ENCODE data around the gene FOXK2.

Gene FOXK2

DNA sequence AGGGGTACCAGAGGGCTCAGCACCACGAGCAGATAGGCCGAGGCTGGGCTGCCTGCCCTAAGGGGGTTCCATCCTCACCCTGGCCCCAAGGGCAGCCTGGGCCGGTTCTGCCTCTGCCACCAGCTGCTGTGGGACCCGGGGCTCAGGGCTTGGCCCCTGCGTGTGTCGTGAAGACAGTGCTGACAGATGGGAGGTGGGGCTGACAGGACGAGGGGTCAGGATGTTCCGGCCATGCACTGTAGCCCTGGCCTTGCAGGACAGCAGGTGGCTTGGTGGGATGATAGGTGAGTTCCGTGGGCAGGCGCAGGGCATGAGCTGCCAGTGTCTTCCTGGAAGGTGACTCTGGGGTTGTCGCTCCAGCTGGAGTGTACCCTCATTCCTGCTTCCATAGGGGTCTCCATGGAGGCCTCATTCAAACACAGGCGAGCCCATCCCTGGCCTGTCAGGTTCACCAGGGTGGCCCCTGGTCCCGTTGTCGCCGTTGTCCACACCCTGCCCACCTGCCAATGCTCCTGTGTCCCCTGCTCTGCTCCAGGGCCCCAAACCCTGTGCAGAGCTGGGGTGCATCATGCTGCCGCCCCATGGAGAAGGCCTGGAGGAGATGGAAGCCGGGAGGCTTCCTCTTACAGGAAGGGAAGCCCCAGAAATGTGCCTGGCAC is 71.5 kb downstream of the FOXK2 start:
- DNase-seq (ENCODE audit: low spot score): no peak

DNA sequence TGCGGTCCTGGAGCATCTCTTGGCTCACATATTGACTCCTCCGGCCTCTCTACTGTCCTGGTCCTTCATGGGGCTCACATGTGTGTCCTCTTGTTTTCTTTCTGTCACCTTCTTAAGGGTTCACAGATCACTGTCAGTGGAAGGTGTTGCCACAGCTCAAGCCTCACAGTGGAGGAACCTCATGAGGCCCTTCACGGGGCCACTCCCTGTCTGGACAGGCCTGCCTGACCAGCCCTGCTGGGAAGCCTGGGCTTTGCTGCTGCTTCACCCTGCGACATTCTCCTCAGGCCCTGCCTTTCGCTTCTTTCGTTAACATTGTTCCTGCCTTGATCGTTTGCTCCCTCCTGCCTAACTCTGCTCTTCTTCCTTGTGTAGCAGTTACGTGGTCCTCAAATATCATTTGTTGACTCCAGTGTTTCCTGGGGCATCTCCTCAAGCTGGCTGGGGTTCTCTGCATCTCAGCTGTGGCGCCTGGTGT is 72.8 kb downstream of the FOXK2 start:
- DNase-seq (ENCODE audit: low spot score): no peak

DNA sequence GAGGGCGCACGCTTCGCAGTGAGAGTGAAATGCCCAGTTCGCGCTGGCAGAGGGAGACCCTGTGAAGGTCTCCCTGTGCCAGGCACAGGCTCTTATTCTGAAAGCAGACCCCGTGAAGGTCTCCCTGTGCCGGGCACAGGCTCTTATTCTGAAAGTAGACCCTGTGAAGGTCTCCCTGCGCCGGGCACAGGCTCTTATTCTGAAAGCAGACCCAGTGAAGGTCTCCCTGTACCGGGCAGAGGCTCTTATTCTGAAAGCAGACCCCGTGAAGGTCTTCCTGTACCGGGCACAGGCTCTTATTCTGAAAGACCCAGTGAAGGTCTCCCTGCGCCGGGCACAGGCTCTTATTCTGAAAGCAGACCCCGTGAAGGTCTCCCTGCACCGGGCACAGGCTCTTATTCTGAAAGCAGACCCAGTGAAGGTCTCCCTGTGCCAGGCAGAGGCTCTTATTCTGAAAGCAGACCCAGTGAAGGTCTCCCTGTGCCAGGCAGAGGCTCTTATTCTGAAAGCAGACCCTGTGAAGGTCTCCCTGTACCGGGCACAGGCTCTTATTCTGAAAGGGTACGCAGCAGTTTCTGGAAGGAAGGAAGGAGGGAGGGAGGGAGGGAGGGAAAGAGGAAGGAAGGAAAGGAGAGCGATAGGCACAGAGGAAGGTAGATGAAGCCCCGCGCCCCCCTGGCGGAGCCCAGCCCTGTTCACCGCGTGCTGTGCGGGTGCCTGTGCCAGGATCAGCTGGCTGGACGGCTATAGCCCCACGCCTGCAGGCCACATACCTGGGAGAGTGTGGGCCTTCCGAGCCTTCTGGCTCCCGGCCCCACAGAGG is 73.4 kb downstream of the FOXK2 start:
- no peak for DNase-seq (ENCODE audit: low spot score)

DNA sequence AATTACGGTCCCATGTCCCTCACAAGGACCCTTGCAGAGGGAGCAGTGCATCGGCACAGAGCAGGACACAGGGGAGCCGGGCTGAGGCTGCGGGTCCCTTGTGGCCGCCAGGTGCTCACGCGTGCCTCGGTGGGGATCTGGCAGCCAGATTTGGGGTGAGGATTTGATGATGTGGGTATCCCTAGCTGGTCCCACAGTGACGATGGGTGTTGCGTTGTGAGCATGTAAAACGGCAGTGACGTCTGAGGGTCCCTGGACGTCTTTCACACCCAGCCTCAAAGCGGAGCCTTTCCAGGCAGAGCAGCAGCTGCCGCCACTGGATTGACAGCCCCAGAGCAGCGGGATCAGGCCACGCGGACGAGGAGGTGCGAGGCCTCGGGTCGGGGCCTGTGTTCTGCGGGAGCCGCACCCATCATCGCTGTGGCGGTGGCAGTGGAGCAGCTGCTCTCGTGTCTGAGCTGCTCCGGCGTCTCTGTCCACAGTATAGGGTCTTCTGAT is 74.1 kb downstream of the FOXK2 start:
- DNase-seq (ENCODE audit: low spot score): no peak

DNA sequence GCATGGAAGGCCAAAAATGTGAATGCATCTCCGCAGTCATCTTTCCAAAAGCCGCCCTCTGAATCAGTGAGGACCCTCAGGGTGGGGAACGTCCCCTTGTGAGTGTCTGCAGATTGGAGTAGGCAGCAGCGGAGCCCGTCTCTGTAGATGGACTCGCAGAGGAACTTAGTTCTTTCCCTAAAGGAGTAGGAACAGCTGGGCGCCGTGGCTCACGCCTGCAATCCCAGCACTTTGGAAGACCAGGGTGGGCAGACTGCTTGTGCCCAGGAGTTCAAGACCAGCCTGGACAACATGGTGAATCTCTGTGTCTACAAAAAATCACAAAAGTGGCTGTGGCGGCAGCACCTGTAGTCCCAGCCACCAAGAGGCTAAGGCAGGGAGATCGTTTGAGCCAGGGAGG is 75.0 kb downstream of the FOXK2 start:
- DNase-seq (ENCODE audit: low spot score): no peak

DNA sequence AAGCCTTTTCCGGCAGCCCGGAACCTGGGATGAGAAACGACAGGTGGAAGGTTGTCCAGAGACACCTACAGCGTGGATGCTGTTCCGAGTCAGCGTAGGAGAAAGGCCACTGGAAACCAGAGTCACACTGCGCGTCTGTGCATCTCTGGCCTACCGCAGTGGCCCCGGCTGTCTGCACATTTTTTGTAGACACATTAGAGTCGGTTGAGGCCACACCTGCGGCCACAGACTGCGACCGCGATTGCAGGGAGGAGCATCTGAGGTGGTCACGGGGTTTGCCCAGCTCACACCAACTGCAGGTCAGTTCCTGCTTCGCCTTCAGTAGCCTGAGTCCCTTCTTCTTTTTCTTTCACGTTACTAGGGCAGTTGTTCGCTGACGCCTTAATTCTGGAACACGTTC is 76.4 kb downstream of the FOXK2 start:
- DNase-seq (ENCODE audit: low spot score): no peak

DNA sequence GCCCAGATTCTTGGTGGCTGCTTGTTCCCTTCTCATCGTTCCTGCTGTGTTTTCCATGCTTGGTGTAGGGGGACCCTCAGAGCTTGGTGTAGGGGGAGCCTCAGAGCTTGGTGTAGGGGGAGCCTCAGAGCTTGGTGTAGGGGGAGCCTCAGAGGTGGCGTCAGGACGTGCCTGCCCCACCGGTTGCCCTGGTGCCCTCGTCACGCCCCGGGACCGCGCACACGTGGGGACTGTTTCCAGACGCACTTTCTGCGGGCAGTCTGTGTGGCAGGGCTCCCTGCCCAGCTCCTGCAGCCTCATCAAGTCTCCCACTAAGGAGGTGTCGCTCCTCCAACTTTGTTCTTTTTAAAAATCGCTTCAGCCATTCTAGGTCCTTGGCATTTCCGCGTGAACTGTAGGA is 76.8 kb downstream of the FOXK2 start:
- DNase-seq (ENCODE audit: low spot score): no peak

DNA sequence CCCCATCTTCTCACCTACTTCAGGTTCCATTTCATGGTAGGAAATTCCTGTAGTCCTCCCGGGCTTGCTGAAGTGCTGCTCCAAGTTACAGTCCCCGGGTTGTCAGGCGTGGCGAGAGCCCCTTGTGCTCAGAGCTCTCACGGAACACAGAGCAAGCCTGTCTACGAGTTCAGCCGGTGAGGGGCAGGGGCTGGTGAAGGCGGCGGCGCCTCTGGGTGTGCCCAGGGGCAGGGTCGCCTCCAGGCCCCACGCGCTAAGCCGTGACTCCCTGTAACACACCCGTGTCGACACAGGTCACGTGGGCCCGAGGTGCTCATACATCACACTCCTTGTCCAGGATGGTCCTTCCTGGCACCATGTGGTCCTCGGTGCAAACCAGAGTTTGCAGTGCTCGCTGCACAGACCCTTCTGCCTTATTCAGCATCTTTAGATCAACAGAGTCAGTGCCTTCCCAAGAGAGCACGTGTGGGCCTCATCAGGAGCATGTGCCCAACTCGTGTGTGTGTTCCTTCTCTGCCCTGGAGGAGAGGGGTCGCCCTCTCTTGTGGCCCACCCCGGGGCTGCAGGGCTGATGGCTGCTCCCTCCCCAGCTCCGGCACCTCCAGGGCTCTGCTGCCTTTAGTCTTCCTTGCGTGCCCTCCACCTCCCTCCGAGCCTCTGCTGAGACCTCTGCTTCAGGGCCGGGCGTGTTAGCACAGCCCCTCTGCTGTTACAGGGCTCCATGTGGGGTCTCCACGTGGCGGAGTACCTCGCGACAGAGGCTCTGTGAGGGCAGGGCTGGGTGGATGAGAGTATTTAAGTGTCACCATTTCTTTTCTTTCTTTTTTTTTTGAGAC is 77.5 kb downstream of the FOXK2 start:
- DNase-seq (ENCODE audit: low spot score): no peak

DNA sequence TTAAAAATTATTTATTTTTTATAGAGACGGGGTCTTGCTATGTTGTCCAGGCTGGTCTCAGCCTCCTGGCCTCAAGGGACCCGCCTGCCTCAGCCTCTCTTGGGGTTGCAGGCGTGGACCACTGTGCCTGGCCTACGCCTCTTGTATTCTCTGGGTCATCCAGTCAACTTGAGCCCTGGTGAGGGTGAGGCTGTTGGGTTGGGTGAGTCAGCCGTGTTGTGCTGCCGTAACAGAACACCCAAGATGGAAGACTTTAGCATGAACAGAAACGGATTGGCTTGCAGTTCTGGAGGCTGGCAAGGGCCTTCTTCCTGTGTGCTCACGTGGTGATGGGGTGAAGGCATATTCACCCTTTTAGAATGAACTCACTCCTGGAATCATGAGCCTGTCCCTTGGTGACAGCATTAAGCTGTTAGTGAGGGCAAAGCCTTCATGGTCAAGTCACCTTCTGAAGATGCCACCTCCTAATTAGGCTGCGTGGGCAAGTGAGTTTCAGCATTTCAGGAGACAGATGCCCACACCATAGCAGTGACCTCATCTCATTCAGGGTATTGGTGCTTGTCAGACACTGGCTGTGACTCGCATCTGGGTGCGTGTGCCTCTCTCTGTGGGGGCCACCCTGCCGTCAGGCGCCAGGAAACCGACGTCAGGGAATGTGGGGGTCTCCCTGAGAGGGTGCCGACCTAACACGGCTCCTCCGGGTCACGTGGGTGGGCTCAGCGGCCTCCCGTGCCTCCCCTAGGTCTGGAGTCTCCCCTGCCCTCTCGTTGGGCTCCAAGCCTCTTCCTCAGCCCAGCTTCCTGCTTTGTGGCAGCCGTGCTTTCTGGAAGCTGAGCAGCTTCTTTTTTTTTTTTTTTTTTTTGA is 79.0 kb downstream of the FOXK2 start:
- no peak for DNase-seq (ENCODE audit: low spot score)

DNA sequence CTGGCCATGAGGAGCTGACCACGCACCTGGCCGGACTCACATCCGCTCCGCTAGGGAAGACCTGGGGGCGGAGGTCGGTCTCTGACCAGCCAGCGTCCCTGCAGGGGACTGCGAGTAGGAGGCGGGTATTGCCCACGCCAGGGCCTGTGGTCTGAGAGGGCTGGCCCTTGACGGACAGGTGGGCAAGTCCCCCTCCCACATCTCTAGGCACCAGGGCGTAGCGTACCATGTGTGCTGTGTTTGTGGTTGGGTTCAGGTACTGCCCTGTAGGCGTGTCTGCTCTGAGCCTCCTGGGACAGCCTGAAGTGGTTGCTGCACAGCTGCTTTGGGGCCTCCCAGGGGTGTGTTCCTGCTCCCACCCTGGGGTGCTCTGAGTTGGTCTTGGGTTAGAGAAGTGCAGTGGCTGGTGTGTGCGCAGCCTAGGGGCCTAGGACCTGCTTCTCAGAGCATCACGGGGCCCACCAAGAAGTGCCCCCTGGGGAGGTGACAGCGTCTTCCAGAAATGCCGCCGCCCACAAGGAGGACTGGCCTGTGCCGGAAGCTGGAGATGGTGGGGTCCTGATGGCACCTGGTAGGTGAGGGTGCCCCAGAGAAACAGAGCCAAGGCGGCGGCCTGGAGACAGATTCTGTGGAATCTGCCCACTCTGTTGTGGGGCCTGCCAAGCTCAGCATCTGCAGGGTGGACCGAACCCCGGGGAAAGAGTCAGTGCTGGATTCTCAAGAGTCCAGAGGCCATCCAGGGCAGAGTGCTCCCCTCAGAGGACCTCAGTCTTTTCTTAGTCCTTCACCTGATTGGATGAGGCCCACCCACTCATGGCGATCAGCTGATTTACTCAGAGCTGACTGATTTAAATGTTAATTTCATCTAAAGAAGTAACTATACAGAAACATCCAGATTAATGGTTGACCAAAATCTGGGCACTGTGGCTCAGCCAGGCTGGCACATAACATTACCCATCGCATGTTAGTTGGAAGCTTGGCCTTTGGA is 80.4 kb downstream of the FOXK2 start:
- no peak for DNase-seq (ENCODE audit: low spot score)

DNA sequence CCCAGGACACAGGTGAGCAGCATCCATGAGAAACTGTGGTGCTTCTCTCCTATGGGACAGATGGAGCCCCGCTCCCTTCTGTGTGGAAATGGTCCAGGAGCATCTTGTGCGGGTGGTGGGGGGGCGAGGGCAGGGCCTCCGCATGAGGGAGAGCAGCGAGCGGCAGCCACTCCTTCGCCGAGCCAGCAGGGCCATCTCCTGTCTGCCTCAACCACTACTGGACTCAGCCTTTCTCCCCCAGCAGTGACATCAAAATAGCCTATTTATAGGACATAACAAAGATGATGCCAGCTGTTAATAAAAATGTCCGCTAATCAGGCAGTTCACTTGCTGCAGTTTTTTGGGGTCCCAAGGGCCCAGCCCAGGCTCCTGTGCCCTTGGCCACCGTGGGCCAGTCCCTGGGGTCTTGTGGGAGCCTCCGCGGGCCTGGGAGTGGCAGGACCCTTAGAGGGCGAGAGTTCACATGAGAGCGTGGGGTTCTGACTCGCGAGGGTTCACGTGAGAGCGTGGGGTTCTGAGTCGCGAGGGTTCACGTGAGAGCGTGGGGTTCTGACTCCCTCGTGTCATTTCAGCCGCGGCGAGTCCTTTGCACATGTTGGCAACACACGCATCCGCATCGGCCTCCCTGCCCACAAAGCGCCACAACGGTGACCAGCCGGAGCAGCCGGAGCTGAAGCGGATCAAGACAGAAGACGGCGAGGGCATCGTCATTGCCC is 81.4 kb downstream of the FOXK2 start:
- no peak for DNase-seq (ENCODE audit: low spot score)

DNA sequence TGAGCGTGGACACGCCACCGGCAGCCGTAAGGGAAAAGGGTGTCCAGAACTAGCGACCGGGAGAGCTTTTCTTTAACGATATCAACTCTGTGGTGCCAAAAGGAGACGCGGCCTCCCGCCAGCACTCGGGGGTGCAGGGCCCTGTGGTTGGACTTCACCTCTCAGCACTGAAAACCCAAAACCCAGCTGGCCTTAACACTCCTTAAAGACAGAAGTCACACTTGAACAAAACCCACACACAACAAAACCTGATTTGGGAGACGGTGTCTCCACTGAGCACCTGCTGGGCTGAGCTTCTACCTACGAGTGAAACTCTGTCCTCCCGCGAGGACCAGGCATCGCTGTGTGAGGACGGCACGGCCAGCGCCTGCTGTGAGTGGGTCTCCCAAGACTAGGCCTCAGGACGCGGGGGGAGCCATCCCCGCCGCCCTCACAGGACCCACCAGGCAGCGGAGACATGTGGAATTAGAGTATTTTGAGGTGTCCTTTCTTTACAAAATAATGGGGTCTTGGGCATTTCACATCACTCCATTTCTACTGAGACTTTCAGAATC is 82.0 kb downstream of the FOXK2 start:
- no peak for DNase-seq (ENCODE audit: low spot score)

DNA sequence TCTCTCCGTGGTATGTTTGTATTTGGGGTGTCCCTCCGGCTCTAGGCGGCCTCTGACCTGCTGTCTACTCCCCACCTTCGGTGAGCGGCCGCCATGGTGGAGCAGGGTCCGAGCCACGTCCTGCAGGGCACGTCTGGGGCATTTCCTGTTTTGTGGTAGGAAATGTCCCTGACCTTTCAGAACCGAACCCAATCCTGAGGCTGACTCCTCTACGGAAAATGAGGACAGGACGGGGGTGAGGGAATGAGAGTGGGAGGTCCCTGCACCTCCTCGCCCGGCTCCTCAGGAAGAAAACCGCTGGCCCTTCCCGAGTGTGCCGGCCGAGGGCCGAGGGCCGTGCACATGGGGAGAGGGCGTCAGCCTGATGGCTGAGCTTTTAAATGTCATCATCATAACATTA is 83.0 kb downstream of the FOXK2 start:
- no peak for DNase-seq (ENCODE audit: low spot score)

DNA sequence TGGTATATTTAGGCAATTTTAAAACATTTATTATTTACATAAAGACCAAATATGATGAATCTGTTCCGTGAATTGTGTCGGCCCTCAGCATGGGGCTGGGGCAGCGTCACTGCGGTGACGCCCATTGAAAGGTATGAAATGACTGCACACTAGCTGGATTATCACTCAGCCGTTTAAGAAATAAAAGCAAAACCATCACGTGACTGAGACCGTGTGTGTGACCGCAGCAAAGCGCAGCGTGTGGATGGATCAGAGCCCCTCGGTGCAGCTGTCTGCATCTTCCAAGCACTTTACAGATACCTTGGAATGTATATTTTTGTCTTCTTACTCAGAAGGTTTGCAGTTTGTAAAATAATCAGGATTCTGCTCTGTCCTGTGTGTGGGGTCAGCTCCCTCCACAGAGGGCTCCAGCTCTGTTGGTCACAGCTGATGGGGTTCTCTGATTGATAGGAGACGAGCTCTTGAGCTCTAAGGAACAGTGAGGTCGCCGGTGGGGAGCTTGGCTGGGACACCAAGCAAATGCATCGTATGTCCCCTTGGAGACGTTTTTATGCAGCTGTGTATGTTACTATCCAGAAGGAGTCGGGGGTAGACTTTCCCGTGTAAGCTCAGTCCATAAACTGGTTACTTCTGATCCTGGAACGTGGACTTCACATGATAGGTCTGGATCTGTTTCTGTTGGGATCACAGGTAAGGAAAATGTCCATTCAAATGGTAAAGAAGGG is 83.6 kb downstream of the FOXK2 start:
- DNase-seq (ENCODE audit: low spot score): no peak

DNA sequence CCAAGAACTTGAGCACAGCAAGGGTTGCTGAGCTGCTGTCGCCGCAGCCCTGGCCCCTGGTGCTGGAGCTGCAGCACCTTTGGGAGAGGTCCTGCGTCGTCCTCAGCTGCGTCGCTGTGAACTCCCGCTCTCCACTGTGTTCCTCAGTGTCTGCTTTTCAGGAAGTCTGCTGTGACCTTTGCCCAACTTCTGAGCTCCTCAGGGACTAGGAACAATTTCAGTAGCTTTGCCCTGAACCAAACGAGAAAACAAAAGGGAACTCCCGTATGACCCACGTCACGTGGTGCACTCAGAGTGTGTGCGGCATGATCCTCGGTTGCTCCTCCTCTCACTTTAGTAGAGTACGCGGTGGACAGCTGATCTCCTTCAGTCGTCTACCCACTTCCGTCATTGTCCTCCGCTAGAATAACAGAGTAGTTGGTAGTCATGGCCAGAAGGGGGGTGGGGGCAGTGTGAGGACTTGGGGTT is 84.5 kb downstream of the FOXK2 start:
- DNase-seq (ENCODE audit: low spot score): no peak

DNA sequence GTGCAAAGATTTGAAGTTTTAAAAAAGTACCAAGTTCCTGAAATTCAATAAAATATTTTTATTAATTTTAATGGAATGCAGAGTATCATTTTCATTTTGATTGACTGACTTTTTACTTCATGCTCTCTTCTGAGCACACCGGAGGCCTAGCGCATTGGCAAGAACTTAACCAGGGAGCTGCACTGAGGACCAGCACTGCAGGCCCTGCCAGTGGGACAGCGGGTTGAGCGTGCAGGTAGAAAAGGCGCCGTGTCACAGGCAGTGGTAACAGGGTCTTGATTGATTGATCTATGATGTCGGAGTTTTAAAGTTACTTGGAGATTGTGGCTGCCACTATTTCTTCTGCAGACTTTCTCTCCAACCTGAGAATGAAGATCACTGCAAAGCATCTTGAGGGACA is 85.0 kb downstream of the FOXK2 start:
- DNase-seq (ENCODE audit: low spot score): no peak

DNA sequence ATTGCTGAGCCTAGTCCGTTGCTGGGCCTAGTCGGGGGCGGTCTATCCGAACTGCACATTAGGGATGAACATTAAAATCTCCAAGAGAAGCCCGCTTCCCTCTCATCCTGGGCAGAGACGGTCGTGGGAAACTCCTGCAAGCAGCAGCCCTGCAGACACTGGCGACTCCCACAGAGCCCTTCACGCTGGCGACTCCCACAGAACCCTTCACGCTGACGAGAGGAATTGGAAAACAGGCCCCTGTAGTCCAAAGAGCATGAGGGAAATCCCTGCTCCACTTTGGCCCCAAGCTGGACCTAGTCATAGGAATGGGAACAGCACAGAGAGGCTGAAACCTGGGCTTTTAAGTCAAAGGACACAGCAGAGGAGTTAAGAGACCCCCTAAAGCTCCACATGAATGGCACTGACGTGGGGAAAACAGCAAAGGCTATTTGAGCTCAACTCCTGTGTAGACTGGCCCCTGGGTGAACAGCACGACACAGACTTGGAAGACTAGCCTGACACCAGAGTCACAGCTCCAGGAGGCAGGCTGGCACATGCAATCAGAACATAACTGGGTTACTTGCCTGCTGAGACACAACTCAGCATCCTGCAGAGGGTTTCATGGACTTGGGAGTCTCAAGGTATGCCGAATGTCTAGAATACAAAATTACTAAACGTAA is 86.5 kb downstream of the FOXK2 start:
- no peak for DNase-seq (ENCODE audit: low spot score)

DNA sequence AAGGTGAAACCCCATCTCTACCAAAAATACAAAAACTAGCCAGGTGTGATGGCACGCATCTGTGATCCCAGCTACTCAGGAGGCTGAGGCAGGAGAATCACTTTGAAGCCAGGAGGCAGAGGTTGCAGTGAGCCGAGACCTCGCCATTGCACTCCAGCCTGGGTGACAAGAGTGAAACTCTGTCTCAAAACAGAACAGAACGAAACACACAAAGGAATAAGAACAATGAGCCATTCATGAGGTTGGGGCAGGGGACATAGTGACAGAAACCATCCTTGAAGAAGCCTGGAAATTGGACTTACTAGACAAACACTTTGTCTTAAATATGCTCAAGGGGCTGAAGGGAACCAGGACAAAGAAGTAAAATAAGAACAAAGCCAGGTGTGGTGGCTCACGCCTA is 89.3 kb downstream of the FOXK2 start:
- DNase-seq (ENCODE audit: low spot score): no peak
